H9 (cell line): ENCODE measurements around the gene THSD7A. TPM values are rescaled to one million over a fixed set of nuclear protein-coding genes. Genes with fewer than 3 reads are reported as not detected.

Experiments
- DNase-seq: peaks from one replicate; pipeline ENCODE4 v3.0.0-alpha.2; 2017
- H2AFZ ChIP-seq: one replicate; pipeline ENCODE4 v1.6.1; 2013; ENCODE audit warnings: mild to moderate bottlenecking, low read length, control low read depth, moderate library complexity
- H2AK5ac ChIP-seq: 2 replicates; pipeline ENCODE4 v1.6.1; 2013; ENCODE audit warnings: low read length, control low read depth, mixed read lengths; ENCODE audit not compliant: insufficient read length
- H2BK120ac ChIP-seq: one replicate; pipeline ENCODE4 v1.6.1; 2013; ENCODE audit warnings: low read depth, mild to moderate bottlenecking, low read length, control low read depth, inconsistent platforms; ENCODE audit not compliant: poor library complexity, severe bottlenecking
- H2BK12ac ChIP-seq: 2 replicates; pipeline ENCODE4 v1.6.1; 2013; ENCODE audit warnings: low read length, control low read depth, mixed read lengths, low read depth; ENCODE audit not compliant: insufficient read length
- H2BK15ac ChIP-seq: 2 replicates; pipeline ENCODE4 v1.6.1; 2013; ENCODE audit warnings: low read depth, low read length, control low read depth
- H2BK20ac ChIP-seq: one replicate; pipeline ENCODE4 v1.6.1; 2013; ENCODE audit warnings: low read depth, mild to moderate bottlenecking, low read length, control low read depth, inconsistent platforms; ENCODE audit not compliant: poor library complexity, severe bottlenecking
- H2BK5ac ChIP-seq: 2 replicates; pipeline ENCODE4 v1.6.1; 2013; ENCODE audit warnings: low read length, control low read depth, mixed read lengths; ENCODE audit not compliant: insufficient read length
- H3K14ac ChIP-seq: 2 replicates; pipeline ENCODE4 v1.6.1; 2013; ENCODE audit warnings: low read length, control low read depth; ENCODE audit not compliant: insufficient read depth
- H3K18ac ChIP-seq: 2 replicates; pipeline ENCODE4 v1.6.1; 2013; ENCODE audit warnings: low read depth, mild to moderate bottlenecking, mixed read lengths, low read length, control low read depth; ENCODE audit not compliant: insufficient read length
- H3K23ac ChIP-seq: 2 replicates; pipeline ENCODE4 v1.6.1; 2013; ENCODE audit warnings: low read length, control low read depth, mixed read lengths, low read depth; ENCODE audit not compliant: insufficient read length
- H3K23me2 ChIP-seq: 2 replicates; pipeline ENCODE4 v1.6.1; 2013; ENCODE audit warnings: low read depth, mild to moderate bottlenecking, mixed read lengths, low read length, control low read depth; ENCODE audit not compliant: insufficient read length, poor library complexity, severe bottlenecking
- H3K27ac ChIP-seq: 2 replicates; pipeline ENCODE4 v1.5.1; 2013; ENCODE audit warnings: low read length, control low read depth, mixed read lengths, low read depth; ENCODE audit not compliant: insufficient read length
- H3K27me3 ChIP-seq: 2 replicates; pipeline ENCODE4 v1.6.1; 2013; ENCODE audit warnings: low read length, control low read depth, inconsistent platforms; ENCODE audit not compliant: insufficient read depth
- H3K4ac ChIP-seq: 2 replicates; pipeline ENCODE4 v1.6.1; 2013; ENCODE audit warnings: low read depth, mild to moderate bottlenecking, control low read depth, inconsistent platforms, low read length, moderate library complexity
- H3K4me1 ChIP-seq: 2 replicates; pipeline ENCODE4 v1.6.1; 2013; ENCODE audit warnings: low read length, control low read depth, inconsistent platforms; ENCODE audit not compliant: insufficient read depth
- H3K4me2 ChIP-seq: 2 replicates; pipeline ENCODE4 v1.6.1; 2013; ENCODE audit warnings: low read length, control low read depth, mixed read lengths; ENCODE audit not compliant: insufficient read length, insufficient read depth
- H3K56ac ChIP-seq: 2 replicates; pipeline ENCODE4 v1.6.1; 2013; ENCODE audit warnings: low read depth, mild to moderate bottlenecking, mixed read lengths, low read length, control low read depth; ENCODE audit not compliant: insufficient read length
- H3K79me1 ChIP-seq: 2 replicates; pipeline ENCODE4 v1.6.1; 2013; ENCODE audit warnings: low read depth, mild to moderate bottlenecking, moderate library complexity, low read length, control low read depth, inconsistent platforms; ENCODE audit not compliant: insufficient read depth, poor library complexity, severe bottlenecking
- H3K79me2 ChIP-seq: 2 replicates; pipeline ENCODE4 v1.6.1; 2013; ENCODE audit warnings: low read length, control low read depth, inconsistent platforms; ENCODE audit not compliant: insufficient read depth
- H3K9ac ChIP-seq: 2 replicates; pipeline ENCODE4 v1.6.1; 2013; ENCODE audit warnings: low read length, control low read depth, mixed read lengths; ENCODE audit not compliant: insufficient read length; ENCODE audit errors: extremely low read depth
- H3K9me3 ChIP-seq: one replicate; pipeline ENCODE4 v1.6.1; 2013; ENCODE audit warnings: low read depth, low read length, inconsistent platforms; ENCODE audit not compliant: control insufficient read depth
- H3T11ph ChIP-seq: one replicate; pipeline ENCODE4 v1.6.1; 2013; ENCODE audit warnings: mild to moderate bottlenecking, low read length, control low read depth, inconsistent platforms
- H4K20me1 ChIP-seq: one replicate; pipeline ENCODE4 v1.6.1; 2013; ENCODE audit not compliant: control insufficient read depth, insufficient read length, insufficient read depth
- H4K5ac ChIP-seq: 2 replicates; pipeline ENCODE4 v1.6.1; 2013; ENCODE audit warnings: low read depth, mild to moderate bottlenecking, mixed read lengths, low read length, control low read depth; ENCODE audit not compliant: insufficient read length
- H4K8ac ChIP-seq: replicated peaks from 2 replicates; pipeline ENCODE4 v1.6.1; 2013; ENCODE audit warnings: low read length, control low read depth, mixed read lengths, low read depth; ENCODE audit not compliant: insufficient read length
- H4K91ac ChIP-seq: 2 replicates; pipeline ENCODE4 v1.6.1; 2013; ENCODE audit warnings: low read depth, mild to moderate bottlenecking, moderate library complexity, mixed read lengths, low read length, control low read depth; ENCODE audit not compliant: insufficient read length
- H3K27ac Mint-ChIP-seq, 3 experiments: 2 replicates in 2 of 3; 3 replicates in 1 of 3; pipeline ENCODE4 v1.8.0; 2020 to 2021; ENCODE audit warnings: mixed read lengths in 3 of 3, mild to moderate bottlenecking in 1 of 3, moderate library complexity in 1 of 3
- H3K27me3 Mint-ChIP-seq: 2 replicates; pipeline ENCODE4 v1.8.0; 2021; ENCODE audit warnings: low read depth, mild to moderate bottlenecking, moderate library complexity, mixed read lengths
- H3K36me3 Mint-ChIP-seq, 3 experiments: 2 replicates in 2 of 3; 3 replicates in 1 of 3; pipeline ENCODE4 v1.8.0; 2020 to 2021; ENCODE audit warnings: low read depth in 3 of 3, mixed read lengths in 3 of 3; ENCODE audit not compliant: insufficient read depth in 1 of 3
- H3K4me1 Mint-ChIP-seq, 2 experiments: 2 replicates each; pipeline ENCODE4 v1.8.0; 2020; ENCODE audit warnings: mixed read lengths in 2 of 2
- H3K4me3 Mint-ChIP-seq, 2 experiments: 2 replicates in 1 of 2; 3 replicates in 1 of 2; pipeline ENCODE4 v1.8.0; 2020 to 2021; ENCODE audit warnings: mild to moderate bottlenecking in 2 of 2, mixed read lengths in 2 of 2, moderate library complexity in 1 of 2
- H3K9me3 Mint-ChIP-seq, 2 experiments: 2 replicates in 1 of 2; 3 replicates in 1 of 2; pipeline ENCODE4 v1.8.0; 2020; ENCODE audit warnings: mild to moderate bottlenecking in 2 of 2, mixed read lengths in 2 of 2, moderate library complexity in 1 of 2
- CTCF ChIP-seq: fragments of 200-600 bp; sonication (generic); conservative IDR thresholded peaks from 3 replicates; pipeline ENCODE4 v1.8.0; 2021; ENCODE audit warnings: antibody characterized with exemption, mild to moderate bottlenecking
- WGBS: extraction: QIAGEN DNeasy Blood & Tissue Kit; methylation state at CpG from one replicate; pipeline ENCODE4 v1.1.7; 2013; ENCODE audit warnings: missing lambda C conversion rate, low lambda C conversion rate, mixed read lengths; ENCODE audit not compliant: insufficient read length; ENCODE audit errors: extremely low coverage; 5-methylcytosine and 5-hydroxymethylcytosine counted together
- total RNA-seq: library from RNA; stranded (reverse); gene quantifications from 2 replicates; pipeline ENCODE4 v1.2.1, GENCODE V29; 2021

THSD7A gene
- total RNA-seq, 1 experiment from 2014 or later: 0.42 TPM

- Histone ChIP-seq H2BK20ac (no peak overlapping the region), H3K4me2 (no peak overlapping the region), H3K9me3 (no peaks in the 10 kb centered on the region), H2BK15ac (no peak overlapping the region), H2BK12ac (no peak overlapping the region), H2BK120ac (no peak overlapping the region), H3K27me3 (no peaks in the 10 kb centered on the region), H3K4me1 (peaks cover 4% of the 10 kb centered on the region; the same call in 1 of the 2 replicates), H4K5ac (no peak overlapping the region), H2AK5ac (no peak overlapping the region), H3K23me2 (no peaks in the 10 kb centered on the region), H3K79me2 (no peaks in the 10 kb centered on the region), H3K14ac (no peak overlapping the region), H3T11ph (no peak overlapping the region), H3K56ac (no peak overlapping the region), H4K91ac (no peak overlapping the region), H4K8ac (no peak overlapping the region), H3K27ac (no peak overlapping the region), H3K23ac (no peak overlapping the region), H3K79me1 (no peaks in the 10 kb centered on the region), H3K4ac (no peak overlapping the region), H3K18ac (no peak overlapping the region), H4K20me1 (no peaks in the 10 kb centered on the region), H3K9ac (no peak overlapping the region), H2BK5ac (no peak overlapping the region), H2AFZ (no peak overlapping the region)
- peak overlapping the region in 2 of 3 experiments; percentile 25 to 73; a peak in 3 of 7 replicates for H3K27ac Mint-ChIP-seq
- H3K36me3 Mint-ChIP-seq: peaks cover 6 to 28% (median 21%) of the 10 kb centered on the region in 3 experiments
- peaks cover 3% of the 10 kb centered on the region; the same call in 1 of the 2 replicates for H3K27me3 Mint-ChIP-seq
- no peak for DNase-seq
- peaks cover 29 to 31% of the 10 kb centered on the region in 2 experiments for H3K4me1 Mint-ChIP-seq
- no CpG with 5 or more reads among the region's 1 CpG for WGBS
- TF ChIP-seq CTCF: no peak
- peaks cover 16 to 29% of the 10 kb centered on the region in 2 experiments for H3K9me3 Mint-ChIP-seq
- H3K4me3 Mint-ChIP-seq: peak overlapping the region in 1 of 2 experiments; percentile 30; a peak in 3 of 5 replicates
These were observed 324.1 kb downstream of the THSD7A start for GRCh38 chr7:11507929-11508328.
